HG03378 (cell line): Measurements from ENCODE around the gene SOBP.
"Not testable (repeated sequence)": the region's sequence is repeated elsewhere in the genome, so short reads cannot be mapped to it uniquely, and the experiment has no call there.

Experiments used
- ATAC-seq: cut with Tn5 transposase; IDR thresholded peaks from one replicate; pipeline ENCODE4 v1.9.1; 2021; ENCODE audit warnings: mild to moderate bottlenecking, moderate library complexity; ENCODE audit not compliant: unreplicated experiment

SOBP gene

GRCh38 chr6:107547451-107547840 lies 57.5 kb downstream of the SOBP start:
- ATAC-seq: no peak

- ATAC-seq: no peak
These were observed 60.4 kb downstream of the SOBP start for GRCh38 chr6:107550241-107550840.

GRCh38 chr6:107550906-107551305 lies 61.0 kb downstream of the SOBP start:
- ATAC-seq: no peak

GRCh38 chr6:107553121-107553520 lies 63.2 kb downstream of the SOBP start:
- ATAC-seq: not testable (repeated sequence)

DNA sequence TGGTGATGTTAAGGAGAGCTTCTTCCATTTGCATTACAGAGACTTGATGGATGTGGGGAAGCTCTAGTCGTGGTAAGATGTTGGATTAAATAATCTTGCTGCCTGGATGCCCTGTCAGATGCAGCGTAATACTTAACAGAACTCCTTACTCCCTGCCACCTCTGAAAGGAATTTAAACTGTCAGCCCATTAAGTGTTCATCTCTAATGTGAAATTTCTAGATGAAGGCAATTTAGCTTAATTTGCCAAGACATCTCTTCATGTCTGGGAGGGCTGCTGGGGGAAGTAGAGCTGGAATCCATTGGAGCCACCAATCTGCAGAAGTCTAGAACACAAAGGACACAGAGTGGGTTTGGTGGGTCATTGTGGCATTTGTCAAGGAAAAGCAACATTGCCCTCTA lies 64.4 kb downstream of the SOBP start:
- ATAC-seq: no peak

DNA sequence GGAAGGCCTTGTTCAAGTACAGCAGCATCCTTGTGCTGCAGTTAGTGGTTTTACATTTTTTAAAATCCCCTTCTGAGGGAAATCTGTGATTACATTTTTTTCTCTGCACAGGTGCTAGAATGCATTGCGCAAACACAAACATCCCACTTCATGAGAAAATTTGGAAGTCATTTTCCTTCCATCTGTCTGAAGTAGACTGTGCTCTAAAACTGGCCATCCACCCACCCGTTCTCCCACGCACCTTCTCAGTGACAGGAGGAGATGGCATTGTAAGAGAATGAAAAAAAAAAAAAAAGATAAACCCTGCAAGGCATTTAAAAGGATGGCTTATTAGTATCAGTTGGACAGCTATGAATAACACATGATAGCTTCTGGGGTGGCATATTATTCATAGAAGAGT lies 65.0 kb downstream of the SOBP start:
- ATAC-seq: no peak

- ATAC-seq: no peak
These were observed 65.5 kb downstream of the SOBP start for GRCh38 chr6:107555449-107555848.

- ATAC-seq: no peak
These were observed 66.2 kb downstream of the SOBP start for GRCh38 chr6:107556082-107556481.

DNA sequence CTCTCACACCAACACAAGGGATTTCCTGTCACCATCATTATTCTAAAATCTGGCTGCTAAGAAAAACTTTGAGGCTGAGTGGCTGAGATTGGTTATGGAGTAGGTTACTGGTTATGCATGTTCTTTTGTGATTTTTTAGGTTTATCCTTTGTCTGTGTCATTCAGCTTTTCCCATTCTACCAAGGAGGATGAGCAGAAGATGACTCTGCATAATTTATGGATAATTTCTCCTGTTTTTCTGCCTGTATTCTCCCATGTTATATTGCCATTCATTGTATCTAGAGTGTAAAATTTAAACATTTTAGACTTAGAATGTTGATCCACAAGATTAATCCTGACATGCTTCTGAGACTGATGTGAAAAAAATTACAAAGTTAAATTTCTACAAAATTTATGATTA lies 67.8 kb downstream of the SOBP start:
- no peak for ATAC-seq

DNA sequence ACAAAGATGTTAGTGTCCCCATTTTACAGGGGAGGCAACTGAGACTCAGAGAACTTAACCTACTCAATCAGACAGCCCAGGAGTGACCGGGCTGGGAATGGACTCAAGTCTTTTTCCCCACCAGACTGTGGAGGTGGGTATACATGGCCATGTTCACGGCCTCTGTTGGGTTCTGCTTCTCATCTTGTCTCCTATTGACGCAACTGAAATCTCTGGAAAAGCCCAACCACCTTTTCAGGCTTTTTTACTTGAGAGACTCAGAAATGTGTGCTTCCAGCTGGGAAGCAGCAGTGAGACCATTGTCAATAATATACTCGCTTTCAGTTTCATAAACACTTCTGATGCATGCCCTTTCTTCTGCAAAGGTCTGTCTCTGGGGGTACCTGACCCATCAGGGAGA lies 70.7 kb downstream of the SOBP start:
- ATAC-seq: no peak

DNA sequence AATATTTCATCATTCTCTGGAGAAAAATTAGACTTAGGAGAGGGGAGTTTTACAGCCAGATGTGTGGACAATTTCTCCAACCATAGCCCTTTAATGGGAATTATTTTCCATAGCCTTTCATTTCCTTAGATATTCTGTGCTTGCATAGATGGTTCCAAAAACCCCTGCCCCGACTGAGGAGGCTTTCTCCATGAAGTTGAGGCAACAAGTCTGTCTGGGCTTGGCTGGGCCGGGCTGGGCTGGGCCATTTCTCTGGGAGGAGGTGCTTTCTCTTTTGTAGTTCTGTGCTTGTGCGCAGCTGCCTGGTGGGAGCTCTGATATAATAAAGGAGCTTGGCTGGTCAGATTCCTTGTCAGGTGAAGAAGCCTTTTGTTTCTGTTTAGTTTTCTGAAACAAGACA lies 71.4 kb downstream of the SOBP start:
- ATAC-seq: no peak

- no peak for ATAC-seq
These were observed 74.0 kb downstream of the SOBP start for GRCh38 chr6:107563694-107564588.

DNA sequence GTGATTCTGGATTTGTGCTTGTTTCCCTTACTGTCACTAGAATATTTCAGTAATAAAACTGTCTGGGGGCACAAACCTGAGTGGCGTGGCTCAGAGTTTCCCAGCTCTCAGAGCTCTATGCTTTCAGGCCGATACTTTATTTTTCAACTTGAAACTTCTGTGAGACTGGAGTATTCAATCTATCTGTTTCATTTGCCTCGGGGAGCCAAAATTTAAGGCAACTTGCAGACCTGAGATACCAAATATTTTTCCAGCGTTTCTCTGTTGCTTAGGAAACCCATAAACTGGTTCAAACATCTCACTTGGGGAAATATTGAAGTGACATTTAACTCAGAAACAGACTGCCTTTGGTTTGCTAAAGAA lies 74.7 kb downstream of the SOBP start:
- ATAC-seq: no peak

DNA sequence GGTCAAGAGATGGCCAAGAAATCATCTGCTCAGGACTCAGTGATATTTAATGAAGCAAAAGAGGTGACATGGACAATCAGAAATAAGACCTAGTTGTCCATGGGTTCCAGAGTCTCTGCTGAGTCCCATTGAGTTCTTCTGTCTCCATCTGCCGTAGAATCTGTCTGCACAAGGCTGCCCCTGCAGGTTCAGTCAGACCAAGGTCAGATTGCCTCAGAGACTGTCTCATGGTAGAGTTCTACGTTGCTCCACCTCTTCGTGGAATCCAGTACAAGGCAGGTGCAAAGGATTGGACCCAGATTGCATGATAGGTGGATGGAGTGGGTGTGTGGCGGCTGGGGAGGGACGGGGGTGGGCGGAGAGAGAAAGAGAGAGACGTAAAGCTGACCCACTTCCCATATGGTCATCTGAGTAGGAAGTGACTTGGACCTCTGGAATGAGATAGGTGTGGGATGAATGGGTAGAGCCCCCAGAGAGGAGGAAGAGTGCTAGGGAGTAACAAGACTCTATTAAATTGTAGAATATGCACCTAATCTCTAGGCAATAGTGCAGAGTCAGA lies 75.3 kb downstream of the SOBP start:
- ATAC-seq: no peak

GRCh38 chr6:107567643-107568042 lies 77.7 kb downstream of the SOBP start:
- ATAC-seq: no peak

DNA sequence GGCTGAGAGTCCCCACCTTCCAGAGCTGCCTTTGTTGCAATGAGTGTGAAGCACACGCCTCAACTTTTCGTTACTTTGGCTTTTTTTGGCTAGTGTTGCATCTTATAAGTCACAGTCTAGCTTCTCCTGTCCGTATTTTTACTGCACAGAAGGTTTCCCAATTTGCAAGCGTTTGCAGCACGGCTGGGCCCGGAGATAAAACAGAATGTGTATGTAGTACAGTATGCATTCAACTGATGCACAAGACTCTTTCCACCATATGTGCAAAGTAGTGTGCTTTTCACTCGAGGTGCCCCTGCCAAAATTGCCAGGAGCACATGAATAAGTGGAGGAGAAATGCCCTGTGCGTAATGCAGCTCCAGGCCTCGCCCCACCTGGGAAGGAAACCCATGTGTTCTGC lies 79.6 kb downstream of the SOBP start:
- no peak for ATAC-seq

DNA sequence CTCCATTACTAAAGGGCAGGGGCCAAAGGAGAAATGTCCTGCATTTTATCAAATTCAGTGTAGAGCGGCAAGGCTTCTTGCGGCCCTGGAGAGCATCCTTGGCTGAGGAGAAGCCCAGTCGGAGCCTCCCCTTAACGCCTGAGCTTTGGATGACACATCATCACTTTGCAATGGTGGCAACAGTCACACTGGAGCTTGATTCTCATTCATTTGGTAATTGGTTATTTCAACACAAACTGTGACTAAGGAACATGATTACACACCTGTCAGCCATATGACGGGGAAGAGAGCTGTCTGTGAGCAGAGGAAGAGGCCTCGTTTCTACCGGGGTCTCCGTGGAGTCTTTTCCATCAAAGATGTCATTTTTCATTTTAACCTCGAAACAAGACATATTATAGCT lies 81.4 kb downstream of the SOBP start:
- ATAC-seq: no peak

GRCh38 chr6:107572886-107573285 lies 83.0 kb downstream of the SOBP start:
- ATAC-seq: no peak

DNA sequence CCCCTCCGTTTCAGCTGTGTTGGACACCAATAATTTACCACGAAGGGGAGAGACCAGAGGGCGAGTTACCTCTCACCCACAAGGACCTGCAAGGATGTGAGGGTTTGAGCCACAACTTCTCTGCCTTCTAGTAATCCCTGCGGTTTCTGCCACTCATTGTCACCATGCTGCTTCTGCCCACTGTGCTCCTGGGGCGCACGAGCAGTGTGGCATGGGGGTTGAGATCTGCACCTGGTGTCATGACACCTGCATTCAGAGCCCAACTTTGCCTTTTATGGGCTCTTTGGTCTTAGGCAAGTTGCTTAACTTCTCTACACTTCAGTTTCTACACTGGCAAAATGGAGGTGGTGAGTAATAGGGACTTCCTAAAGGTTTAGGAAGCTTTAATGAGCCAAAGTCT lies 84.9 kb downstream of the SOBP start:
- no peak for ATAC-seq

DNA sequence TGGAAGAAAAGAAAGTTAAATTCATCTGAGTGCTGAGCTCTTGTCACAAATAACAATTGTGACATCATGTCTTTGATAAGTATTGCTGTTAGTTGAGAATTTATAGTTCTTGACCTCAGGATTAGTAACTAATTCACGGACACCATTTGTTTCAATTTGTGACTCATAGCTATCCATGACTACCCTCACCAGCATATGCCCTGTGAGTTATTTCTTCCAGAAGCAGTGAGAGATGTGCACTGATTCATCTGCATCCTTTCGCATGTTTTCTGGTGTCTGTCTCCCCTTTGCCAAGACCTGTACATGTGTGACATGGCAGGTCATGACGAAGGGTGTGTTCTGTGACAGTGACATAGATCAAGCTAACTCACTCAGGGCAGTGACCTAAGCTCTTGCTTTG lies 86.9 kb downstream of the SOBP start:
- no peak for ATAC-seq

DNA sequence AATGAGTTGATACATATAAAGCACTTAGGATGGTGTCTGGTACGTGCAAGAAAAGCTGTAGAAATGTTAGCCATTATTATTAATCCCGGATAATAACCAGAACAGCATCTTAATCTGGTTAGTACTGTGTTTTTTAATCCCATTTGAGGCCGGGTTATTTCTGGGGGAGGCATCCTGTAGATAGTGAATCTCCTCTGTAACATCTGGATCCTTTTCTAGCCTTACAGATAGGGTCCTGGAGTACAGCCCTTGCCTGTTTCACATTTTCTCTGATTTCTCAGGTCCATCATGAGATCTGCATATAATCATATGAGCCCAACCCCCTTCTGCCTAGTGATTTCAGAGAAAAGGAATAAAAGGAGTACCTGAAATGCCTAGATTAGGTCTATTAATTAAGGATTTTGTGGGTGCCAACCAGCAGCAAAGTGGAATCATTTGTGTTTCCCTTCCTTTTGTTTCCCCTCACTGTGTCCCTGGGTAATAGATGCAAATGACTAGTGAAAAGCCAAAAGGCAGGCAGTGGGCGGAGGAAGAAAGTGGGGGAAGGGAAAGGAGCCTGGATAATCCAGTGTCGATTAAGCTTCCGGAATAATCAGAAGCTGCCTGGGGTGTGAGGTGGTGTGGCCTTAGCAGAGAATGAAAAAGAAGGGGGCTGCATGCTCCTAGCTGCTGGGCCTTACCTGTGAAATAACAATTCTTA lies 88.9 kb downstream of the SOBP start:
- no peak for ATAC-seq
